ENCODE measurements around the gene CHCHD10. TPM values are rescaled to one million over a fixed set of nuclear protein-coding genes. Genes with fewer than 3 reads are reported as not detected.

Gene CHCHD10
- total and polyA plus RNA-seq, 2 of the 13 experiments (the other 11 are each of a cell fraction or from before 2014, with no cell fraction given) = 37.0 to 62.8 TPM

- TF ChIP-seq TEF (CRISPR knock-in tag; IDR thresholded peaks at IDR 0.05) (0 out of 2 replicates have a peak, but pooled peaks have one; percentile 34), MYC (CRISPR knock-in tag; IDR thresholded peaks at IDR 0.05; ENCODE audit: borderline replicate concordance) (peak; percentile 90), GLI4 (CRISPR knock-in tag; IDR thresholded peaks at IDR 0.05; ENCODE audit: borderline replicate concordance) (no peak), TBX2 (CRISPR knock-in tag; IDR thresholded peaks at IDR 0.05; ENCODE audit: borderline replicate concordance) (peak; percentile 85), ZNF350 (CRISPR knock-in tag; IDR thresholded peaks at IDR 0.05; ENCODE audit: borderline replicate concordance, low read depth) (peak; percentile 93), SMAD1 (CRISPR knock-in tag; IDR thresholded peaks at IDR 0.05; ENCODE audit: borderline replicate concordance, low read depth) (0 out of 2 replicates have a peak, but pooled peaks have one; percentile 64), ZNF660 (CRISPR knock-in tag; IDR thresholded peaks at IDR 0.05; ENCODE audit: borderline replicate concordance, low read depth) (no peak), ZFP90 (CRISPR knock-in tag; IDR thresholded peaks at IDR 0.05; ENCODE audit: borderline replicate concordance) (peak; percentile 98), SP140L (CRISPR knock-in tag; IDR thresholded peaks at IDR 0.05; ENCODE audit: borderline replicate concordance) (peak; percentile 63; the same call in 1 of the 2 replicates), CEBPG (CRISPR knock-in tag; IDR thresholded peaks at IDR 0.05) (peak; percentile 68), LBX2 (CRISPR knock-in tag; IDR thresholded peaks at IDR 0.05; ENCODE audit: borderline replicate concordance) (no peak), ZBTB20 (CRISPR knock-in tag; IDR thresholded peaks at IDR 0.05; ENCODE audit: borderline replicate concordance, low read depth) (peak; percentile 79; the same call in 1 of the 2 replicates), GRHL1 (CRISPR knock-in tag; conservative IDR thresholded peaks at IDR 0.05) (no peak), HOXA3 (CRISPR knock-in tag; IDR thresholded peaks at IDR 0.05) (peak; percentile 100), DMTF1 (CRISPR knock-in tag; IDR thresholded peaks at IDR 0.05) (no peak), ZBED4 (CRISPR knock-in tag; IDR thresholded peaks at IDR 0.05; ENCODE audit: borderline replicate concordance) (peak; percentile 49; the same call in 1 of the 2 replicates), ZZZ3 (CRISPR knock-in tag; IDR thresholded peaks at IDR 0.05; ENCODE audit: borderline replicate concordance) (peak; percentile 44; the same call in 1 of the 2 replicates)
Measured at GRCh38 chr22:23716811-23717801, 50.7 kb downstream of the CHCHD10 start (continued).
